Activated CD4-positive, alpha-beta T cell treated with anti-CD3 and anti-CD28 coated beads, Interleukin-2, amount 10 ng/mL, durations not matched to agents 24 days and 14 days (primary cell): ENCODE measurements around the gene MED20. TPM values are rescaled to one million over a fixed set of nuclear protein-coding genes. Genes with fewer than 3 reads are reported as not detected.
A peak's percentile ranks its signal among the peaks of the same experiment; 100 is the strongest.
"Not testable (repeated sequence)": the region's sequence is repeated elsewhere in the genome, so short reads cannot be mapped to it uniquely, and the experiment has no call there.

ENCODE experiments used
- DNase-seq: peaks from one replicate; pipeline ENCODE4 v3.0.0; 2022
- H3K27ac Mint-ChIP-seq: one replicate; pipeline ENCODE4 v1.8.0; 2022; ENCODE audit warnings: mild to moderate bottlenecking, mixed read lengths
- H3K27me3 Mint-ChIP-seq: one replicate; pipeline ENCODE4 v1.8.0; 2022; ENCODE audit warnings: mixed read lengths
- H3K36me3 Mint-ChIP-seq: one replicate; pipeline ENCODE4 v1.8.0; 2022; ENCODE audit warnings: low read depth, mild to moderate bottlenecking, mixed read lengths
- H3K4me1 Mint-ChIP-seq: one replicate; pipeline ENCODE4 v1.8.0; 2021; ENCODE audit warnings: mixed read lengths
- H3K4me3 Mint-ChIP-seq: one replicate; pipeline ENCODE4 v1.8.0; 2022; ENCODE audit warnings: mild to moderate bottlenecking, moderate library complexity, mixed read lengths
- H3K9me3 Mint-ChIP-seq: one replicate; pipeline ENCODE4 v1.8.0; 2021; ENCODE audit warnings: mixed read lengths
- intact Hi-C: fragments of 100-400 bp; cut with micrococcal nuclease; formaldehyde crosslinking; loops from one replicate; pipeline ENCODE4 v1.15.1; 2023
- total RNA-seq: library from RNA; stranded (reverse); gene quantifications from 2 replicates; pipeline ENCODE4 v1.2.3, GENCODE V29; 2022

MED20 gene
- total RNA-seq, 1 donor from 2014 or later: 22.8 TPM

GRCh38 chr6:41955412-41955811 is 34.5 kb upstream of the MED20 start:
- Mint-ChIP-seq H3K4me3 (no peak overlapping the region), H3K36me3 (peaks cover 28% of the 10 kb centered on the region), H3K4me1 (peaks cover 24% of the 10 kb centered on the region), H3K27ac (no peak overlapping the region), H3K9me3 (peaks cover 7% of the 10 kb centered on the region), H3K27me3 (no peaks in the 10 kb centered on the region)
- intact Hi-C loops: no loop called here
- no peak for DNase-seq

- H3K4me1 Mint-ChIP-seq: peaks cover 23% of the 10 kb centered on the region
- no peak overlapping the region for H3K27ac Mint-ChIP-seq
- peaks cover 30% of the 10 kb centered on the region for H3K36me3 Mint-ChIP-seq
- H3K9me3 Mint-ChIP-seq: peaks cover 7% of the 10 kb centered on the region
- intact Hi-C loops: no loop called here
- no peaks in the 10 kb centered on the region for H3K27me3 Mint-ChIP-seq
- DNase-seq: no peak
- H3K4me3 Mint-ChIP-seq: no peak overlapping the region
Measured at GRCh38 chr6:41954668-41955067, 33.7 kb upstream of the MED20 start.

- no peak overlapping the region for H3K4me3 Mint-ChIP-seq
- peak overlapping the region; percentile 1 for H3K27ac Mint-ChIP-seq
- peaks cover 16% of the 10 kb centered on the region for H3K36me3 Mint-ChIP-seq
- no peaks in the 10 kb centered on the region for H3K27me3 Mint-ChIP-seq
- DNase-seq: no peak
- H3K9me3 Mint-ChIP-seq: no peaks in the 10 kb centered on the region
- peaks cover 10% of the 10 kb centered on the region for H3K4me1 Mint-ChIP-seq
- intact Hi-C loops: no loop called here
Measured at GRCh38 chr6:41947581-41948220, 26.8 kb upstream of the MED20 start.

GRCh38 chr6:41943456-41943855 is 22.5 kb upstream of the MED20 start:
- intact Hi-C loops: loop anchor here (2.0 kb wide), 1 partner anchor 27 kb away; no protein-coding TSS in a partner anchor
- H3K27me3 Mint-ChIP-seq: no peaks in the 10 kb centered on the region
- H3K36me3 Mint-ChIP-seq: peaks cover 28% of the 10 kb centered on the region
- no peak overlapping the region for H3K4me3 Mint-ChIP-seq
- peaks cover 33% of the 10 kb centered on the region for H3K4me1 Mint-ChIP-seq
- no peaks in the 10 kb centered on the region for H3K9me3 Mint-ChIP-seq
- no peak for DNase-seq
- no peak overlapping the region for H3K27ac Mint-ChIP-seq

- Mint-ChIP-seq H3K27ac (peak overlapping the region; percentile 94), H3K36me3 (peaks cover 30% of the 10 kb centered on the region), H3K4me1 (peaks cover 36% of the 10 kb centered on the region), H3K4me3 (peak overlapping the region; percentile 90)
- DNase-seq: peak; percentile 55
- H3K27me3 Mint-ChIP-seq, H3K9me3 Mint-ChIP-seq: not testable (repeated sequence)
- intact Hi-C loops: loop anchor here (1.0 to 2.0 kb wide), 3 partner anchors 15 to 96 kb away; no protein-coding TSS in a partner anchor
Measured at GRCh38 chr6:41942882-41943281, 21.9 kb upstream of the MED20 start.

- Mint-ChIP-seq H3K36me3 (peaks cover 31% of the 10 kb centered on the region), H3K4me3 (peak overlapping the region; percentile 90), H3K4me1 (peaks cover 40% of the 10 kb centered on the region), H3K27me3 (no peaks in the 10 kb centered on the region), H3K9me3 (no peaks in the 10 kb centered on the region), H3K27ac (peak overlapping the region; percentile 94)
- intact Hi-C loops: loop anchor here (1.0 to 2.0 kb wide), 3 partner anchors 16 to 97 kb away; no protein-coding TSS in a partner anchor
- DNase-seq: no peak
Measured at GRCh38 chr6:41942067-41942851, 21.3 kb upstream of the MED20 start.

GRCh38 chr6:41941280-41942066 is 20.5 kb upstream of the MED20 start, which contains the start of gene CCND3:
Gene CCND3, minus strand, starts transcription at chr6:41941808. Its CDS starts 159 bp downstream, at chr6:41941649.
- Mint-ChIP-seq H3K36me3 (peaks cover 37% of the 10 kb centered on the region), H3K9me3 (no peaks in the 10 kb centered on the region), H3K27me3 (no peaks in the 10 kb centered on the region), H3K4me3 (peak within 1 kb of the TSS; percentile 100), H3K4me1 (peaks cover 46% of the 10 kb centered on the region), H3K27ac (peak within 1 kb of the TSS; percentile 96)
- intact Hi-C loops: loop anchor here (1.0 to 2.0 kb wide), 5 partner anchors 17 to 98 kb away; partner anchors contain the start of genes BYSL and MED20
- DNase-seq: peak; percentile 97

GRCh38 chr6:41940759-41941279 is 19.9 kb upstream of the MED20 start:
- Mint-ChIP-seq H3K4me1 (peaks cover 52% of the 10 kb centered on the region), H3K36me3 (peaks cover 44% of the 10 kb centered on the region), H3K9me3 (no peaks in the 10 kb centered on the region), H3K27me3 (no peaks in the 10 kb centered on the region), H3K27ac (peak overlapping the region; percentile 96), H3K4me3 (peak overlapping the region; percentile 100)
- intact Hi-C loops: loop anchor here (1.0 to 2.0 kb wide), 2 partner anchors 20 to 70 kb away; partner anchors contain the start of genes BYSL and MED20
- peak; percentile 91 for DNase-seq

- peaks cover 48% of the 10 kb centered on the region for H3K36me3 Mint-ChIP-seq
Measured at GRCh38 chr6:41939848-41940758, 19.2 kb upstream of the MED20 start.

GRCh38 chr6:41939176-41939847 is 18.4 kb upstream of the MED20 start:
- no peaks in the 10 kb centered on the region for H3K27me3 Mint-ChIP-seq
- H3K9me3 Mint-ChIP-seq: no peaks in the 10 kb centered on the region
- intact Hi-C loops: loop anchor here (5.0 kb wide), 2 partner anchors 152 to 278 kb away; partner anchors contain the start of genes MRPS10 and TOMM6

More at GRCh38 chr6:41939848-41940758, 19.2 kb upstream of the MED20 start:
- Mint-ChIP-seq H3K4me3 (peak overlapping the region; percentile 100), H3K9me3 (no peaks in the 10 kb centered on the region), H3K27ac (peak overlapping the region; percentile 96), H3K4me1 (peaks cover 57% of the 10 kb centered on the region), H3K27me3 (no peaks in the 10 kb centered on the region)
- DNase-seq: peak; percentile 86
- intact Hi-C loops: loop anchor here (2.0 to 5.0 kb wide), 3 partner anchors 71 to 277 kb away; partner anchors contain the start of genes MRPS10 and TOMM6

GRCh38 chr6:41938590-41939175 is 17.7 kb upstream of the MED20 start:
- no peak for DNase-seq
- peaks cover 66% of the 10 kb centered on the region for H3K4me1 Mint-ChIP-seq
- intact Hi-C loops: loop anchor here (5.0 kb wide), 2 partner anchors 151 to 279 kb away; partner anchors contain the start of genes MRPS10 and TOMM6
- H3K9me3 Mint-ChIP-seq: no peaks in the 10 kb centered on the region
- no peaks in the 10 kb centered on the region for H3K27me3 Mint-ChIP-seq
- H3K27ac Mint-ChIP-seq: peak overlapping the region; percentile 96
- peak overlapping the region; percentile 100 for H3K4me3 Mint-ChIP-seq
- peaks cover 56% of the 10 kb centered on the region for H3K36me3 Mint-ChIP-seq

More at GRCh38 chr6:41939176-41939847, 18.4 kb upstream of the MED20 start:
- H3K4me3 Mint-ChIP-seq: peak overlapping the region; percentile 100
- peak; percentile 79 for DNase-seq
- H3K27ac Mint-ChIP-seq: peak overlapping the region; percentile 96
- H3K36me3 Mint-ChIP-seq: peaks cover 53% of the 10 kb centered on the region
- H3K4me1 Mint-ChIP-seq: peaks cover 65% of the 10 kb centered on the region
